Tibial nerve (tissue), 4 donors: Measurements from ENCODE around the gene SLC38A1. TPM values are rescaled to one million over a fixed set of nuclear protein-coding genes. Genes with fewer than 3 reads are reported as not detected.

ENCODE experiments used
- DNase-seq, 2 donors: peaks; one replicate each; pipeline ENCODE4 v3.0.0-alpha.2; 2019; ENCODE audit warnings: low spot score in 2 of 2
- H3K27ac ChIP-seq, 4 donors: fragments of 200-600 bp; sonication (generic) in 3 of 4; one replicate each; pipeline ENCODE4 v1.5.1; 2017 to 2019; ENCODE audit warnings: mild to moderate bottlenecking in 1 of 4
- H3K27me3 ChIP-seq, 2 donors: fragments of 200-600 bp; sonication (generic) in 1 of 2; one replicate each; pipeline versions ENCODE4 v1.5.1 to v1.6.0; 2017 to 2019
- H3K36me3 ChIP-seq, 3 donors: fragments of 200-600 bp; sonication (generic); one replicate each; pipeline ENCODE4 v1.5.1; 2018 to 2019
- H3K4me1 ChIP-seq, 4 donors: fragments of 200-600 bp; sonication (generic) in 3 of 4; one replicate each; pipeline ENCODE4 v1.5.1; 2017 to 2019
- H3K4me3 ChIP-seq, 4 donors: fragments of 200-600 bp; sonication (generic) in 3 of 4; one replicate each; pipeline ENCODE4 v1.5.1; 2017 to 2019; ENCODE audit warnings: mild to moderate bottlenecking in 1 of 4, moderate library complexity in 1 of 4
- H3K9me3 ChIP-seq, 4 donors: fragments of 200-600 bp; sonication (generic) in 3 of 4; one replicate each; pipeline ENCODE4 v1.5.1; 2017 to 2019
- CTCF ChIP-seq, 5 experiments: fragments of 200-600 bp in 3 of 5; fragments of 450-650 bp in 2 of 5; sonication (generic) in 3 of 5; IDR thresholded peaks; one replicate each; pipeline ENCODE4 v1.5.1; 2016 to 2019; ENCODE audit warnings: antibody characterized with exemption in 5 of 5, mild to moderate bottlenecking in 3 of 5, moderate library complexity in 2 of 5
- EP300 ChIP-seq, 2 donors: sonication (generic); formaldehyde crosslinking; IDR thresholded peaks; one replicate each; pipeline ENCODE4 v1.6.1; 2017; ENCODE audit warnings: antibody characterized with exemption in 2 of 2, mild to moderate bottlenecking in 1 of 2
- POLR2A ChIP-seq, 2 donors: fragments of 450-650 bp; IDR thresholded peaks; one replicate each; pipeline ENCODE4 v1.6.1; 2017; ENCODE audit warnings: antibody characterized with exemption in 2 of 2, mild to moderate bottlenecking in 2 of 2, moderate library complexity in 2 of 2
- WGBS, 2 donors: methylation state at CpG; one replicate each; pipeline ENCODE4 v1.1.5; 2018; 5-methylcytosine and 5-hydroxymethylcytosine counted together
- total RNA-seq, 4 donors: library from RNA; depleted of rRNA; stranded (reverse); fragments of >200 nt; gene quantifications; one replicate each; pipeline ENCODE4 v1.1.0, GENCODE V29; 2016

The SLC38A1 gene
- total RNA-seq, 4 donors from 2014 or later, result 7.0 to 11.8 (median 9.5) TPM

GRCh38 chr12:46208370-46208769 lies 60.5 kb downstream of the SLC38A1 start:
- Histone ChIP-seq H3K9me3 (no peaks in the 10 kb centered on the region), H3K4me3 (no peak overlapping the region), H3K27me3 (no peaks in the 10 kb centered on the region), H3K27ac (no peak overlapping the region), H3K4me1 (peaks cover 0 to 14% (median 2%) of the 10 kb centered on the region in 4 donors), H3K36me3 (no peaks in the 10 kb centered on the region)
- no peak for DNase-seq
- no peak for TF ChIP-seq POLR2A (IDR thresholded peaks at IDR 0.05)
- no peak for TF ChIP-seq EP300 (IDR thresholded peaks at IDR 0.05)
- TF ChIP-seq CTCF (IDR thresholded peaks at IDR 0.05), result no peak

- H3K4me1 ChIP-seq, result peaks cover 0 to 14% (median 2%) of the 10 kb centered on the region in 4 donors
- TF ChIP-seq EP300 (IDR thresholded peaks at IDR 0.05) (no peak), POLR2A (IDR thresholded peaks at IDR 0.05) (no peak), CTCF (IDR thresholded peaks at IDR 0.05) (no peak)
- no peaks in the 10 kb centered on the region for H3K9me3 ChIP-seq
- no peak overlapping the region for H3K27ac ChIP-seq
- H3K4me3 ChIP-seq, result no peak overlapping the region
- DNase-seq, result no peak
- no peaks in the 10 kb centered on the region for H3K27me3 ChIP-seq
- no peaks in the 10 kb centered on the region for H3K36me3 ChIP-seq
Observed at GRCh38 chr12:46207644-46208043, 61.2 kb downstream of the SLC38A1 start.

DNA sequence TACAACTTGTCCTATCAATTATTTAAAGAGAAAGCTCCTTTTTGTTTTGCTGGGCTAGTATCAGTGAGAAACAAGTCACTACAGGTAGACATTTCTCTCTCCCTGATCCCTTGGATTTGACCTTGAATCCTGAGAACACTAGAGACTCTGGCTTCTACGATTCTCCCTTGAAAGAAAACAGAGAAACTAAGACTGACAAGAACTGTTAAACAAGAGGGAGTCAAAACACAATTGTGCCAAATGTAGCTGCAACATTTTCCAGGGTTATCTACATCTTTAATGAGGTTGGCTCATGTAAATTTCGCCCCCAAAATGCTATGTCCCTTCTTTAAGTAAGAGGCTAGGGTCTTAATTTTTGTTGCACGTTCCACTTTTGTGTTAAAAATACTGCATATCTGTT lies 62.4 kb downstream of the SLC38A1 start:
- 54 to 80% methylated on average over 3 of the region's 3 CpGs for WGBS, 2 donors
- Histone ChIP-seq H3K27ac (no peak overlapping the region), H3K4me3 (no peak overlapping the region), H3K36me3 (no peaks in the 10 kb centered on the region), H3K9me3 (no peaks in the 10 kb centered on the region), H3K27me3 (no peaks in the 10 kb centered on the region), H3K4me1 (peaks cover 0 to 14% (median 2%) of the 10 kb centered on the region in 4 donors)
- no peak for DNase-seq
- TF ChIP-seq EP300 (IDR thresholded peaks at IDR 0.05) (no peak), POLR2A (IDR thresholded peaks at IDR 0.05) (no peak), CTCF (IDR thresholded peaks at IDR 0.05) (no peak)

DNA sequence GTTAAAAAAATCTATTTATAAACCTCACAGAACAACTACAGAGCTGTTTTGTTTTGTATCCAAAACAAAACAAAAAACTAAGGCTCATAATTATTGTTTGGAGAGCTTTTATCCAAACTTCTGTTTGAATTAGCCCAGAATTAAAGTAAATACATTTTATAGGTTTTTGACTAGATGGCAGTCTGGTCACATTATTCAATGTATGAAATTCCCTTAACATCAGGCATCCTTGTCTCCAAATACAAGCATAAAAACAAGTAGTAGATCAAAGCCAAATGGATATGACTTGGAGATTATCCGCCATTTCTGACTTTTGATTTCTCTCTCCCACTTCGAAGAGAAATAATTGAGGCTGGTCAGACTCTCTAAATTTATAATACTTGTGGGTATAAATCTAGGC lies 63.5 kb downstream of the SLC38A1 start:
- Histone ChIP-seq H3K36me3 (no peaks in the 10 kb centered on the region), H3K4me3 (no peak overlapping the region), H3K9me3 (no peaks in the 10 kb centered on the region), H3K27me3 (no peaks in the 10 kb centered on the region), H3K27ac (no peak overlapping the region), H3K4me1 (peaks cover 0 to 14% (median 2%) of the 10 kb centered on the region in 4 donors)
- no peak for TF ChIP-seq POLR2A (IDR thresholded peaks at IDR 0.05)
- TF ChIP-seq EP300 (IDR thresholded peaks at IDR 0.05), result no peak
- TF ChIP-seq CTCF (IDR thresholded peaks at IDR 0.05), result no peak
- 64 to 70% methylated on average over 2 of the region's 2 CpGs for WGBS, 2 donors
- no peak for DNase-seq

DNA sequence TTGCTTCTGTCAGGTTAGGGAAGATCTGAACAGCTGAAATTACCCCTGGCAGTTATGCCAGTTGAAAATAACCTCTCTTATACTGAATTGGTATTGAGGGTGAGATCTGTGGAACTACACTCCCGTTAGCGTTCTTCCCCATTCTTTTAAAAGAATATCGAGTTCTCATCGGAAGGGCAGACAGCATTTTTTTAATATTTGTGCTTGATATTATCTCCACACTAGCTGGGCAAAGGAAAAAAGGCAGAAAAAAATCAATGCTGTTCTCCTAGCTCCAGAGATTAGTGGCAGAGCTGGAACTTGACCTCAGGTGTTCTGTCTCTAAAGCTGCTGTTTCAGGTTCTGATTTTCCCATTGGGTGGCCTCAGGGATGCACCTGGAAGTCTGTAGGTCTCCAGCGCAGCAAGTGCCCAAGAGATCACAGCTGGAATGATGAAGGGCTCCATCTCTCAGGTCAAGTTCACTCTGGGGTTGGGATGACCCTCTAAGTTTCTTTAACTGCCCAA lies 67.5 kb downstream of the SLC38A1 start:
- no peak for DNase-seq
- Histone ChIP-seq H3K27me3 (no peaks in the 10 kb centered on the region), H3K4me1 (peaks cover 0 to 4% (median 2%) of the 10 kb centered on the region in 4 donors), H3K9me3 (no peaks in the 10 kb centered on the region), H3K4me3 (no peak overlapping the region), H3K27ac (no peak overlapping the region), H3K36me3 (peaks cover 0 to 5% (median 4%) of the 10 kb centered on the region in 3 donors)
- no peak for TF ChIP-seq CTCF (IDR thresholded peaks at IDR 0.05)
- no peak for TF ChIP-seq EP300 (IDR thresholded peaks at IDR 0.05)
- TF ChIP-seq POLR2A (IDR thresholded peaks at IDR 0.05), result no peak
- WGBS, 2 donors, result 78 to 95% methylated on average over 5 of the region's 5 CpGs
